SK-N-SH (cell line): ENCODE measurements around the gene ATP6V1G1. TPM values are rescaled to one million over a fixed set of nuclear protein-coding genes. Genes with fewer than 3 reads are reported as not detected.

Experiments
- CTCF ChIA-PET: fragments of 300-600, 350-600 bp; formaldehyde crosslinking; extraction: SDS; loops from one replicate; lab custom pipeline; 2021; lab: Yijun Ruan, JAX
- POLR2A ChIA-PET: fragments of 350-600 bp; sonication (Branson Sonifier 250); formaldehyde crosslinking; extraction: SDS; loops from one replicate; lab custom pipeline; 2020; ENCODE audit warnings: antibody characterized with exemption, inconsistent platforms; lab: Yijun Ruan, JAX
- DNase-seq: peaks from one replicate; pipeline ENCODE4 v3.0.0; 2012
- H2AFZ ChIP-seq: fragments of 200-600 bp; sonication (generic); 2 replicates; pipeline ENCODE4 v1.8.1; 2016; ENCODE audit warnings: antibody characterized with exemption, mild to moderate bottlenecking, low read depth
- H3F3A ChIP-seq: fragments of 200-600 bp; sonication (generic); replicated peaks from 2 replicates; pipeline ENCODE3; 2016; ENCODE audit warnings: antibody characterized with exemption, mild to moderate bottlenecking; ENCODE audit not compliant: insufficient read depth
- H3K27ac ChIP-seq, 2 experiments: fragments of 200-500 bp in 1 of 2; fragments of 200-600 bp in 1 of 2; sonication (Bioruptor generic) in 1 of 2; sonication (generic), shearing (Covaris generic) in 1 of 2; 2 replicates each; pipeline versions ENCODE4 v1.5.1 to v1.6.1; 2014 to 2016; ENCODE audit warnings: low read depth in 2 of 2, inconsistent platforms in 1 of 2, low read length in 1 of 2, mild to moderate bottlenecking in 1 of 2, mixed read lengths in 1 of 2
- H3K27me3 ChIP-seq: fragments of 200-600 bp; sonication (generic), shearing (Covaris generic); 2 replicates; pipeline ENCODE4 v1.6.1; 2016; ENCODE audit warnings: mixed run types; ENCODE audit not compliant: insufficient read depth
- H3K36me3 ChIP-seq, 2 experiments: fragments of 200-500 bp in 1 of 2; fragments of 200-600 bp in 1 of 2; sonication (Bioruptor generic) in 1 of 2; sonication (generic) in 1 of 2; replicated peaks in 1 of 2; 2 replicates each; pipeline versions ENCODE3 to v1.5.1; 2014 to 2016; ENCODE audit warnings: low read length in 1 of 2, mild to moderate bottlenecking in 1 of 2; ENCODE audit not compliant: insufficient read depth in 2 of 2, control insufficient read depth in 1 of 2
- H3K4me1 ChIP-seq, 2 experiments: fragments of 200-500 bp in 1 of 2; fragments of 200-600 bp in 1 of 2; sonication (Bioruptor generic) in 1 of 2; sonication (generic), shearing (Covaris generic) in 1 of 2; 2 replicates each; pipeline versions ENCODE4 v1.5.1 to v1.6.1; 2014 to 2016; ENCODE audit warnings: low read depth in 1 of 2, low read length in 1 of 2, mixed run types in 1 of 2; ENCODE audit not compliant: insufficient read depth in 2 of 2, control insufficient read depth in 1 of 2
- H3K4me2 ChIP-seq: fragments of 200-600 bp; sonication (generic), shearing (Covaris generic); 2 replicates; pipeline ENCODE4 v1.6.1; 2017; ENCODE audit warnings: mixed run types
- H3K4me3 ChIP-seq, 2 experiments: fragments of 200-500 bp in 1 of 2; fragments of 200-600 bp in 1 of 2; sonication (Bioruptor generic) in 1 of 2; sonication (generic), shearing (Covaris generic) in 1 of 2; 2 replicates each; pipeline versions ENCODE4 v1.5.1 to v1.8.1; 2014 to 2016; ENCODE audit warnings: low read depth in 2 of 2, inconsistent platforms in 1 of 2, low read length in 1 of 2, mild to moderate bottlenecking in 1 of 2, mixed read lengths in 1 of 2, moderate library complexity in 1 of 2
- H3K79me2 ChIP-seq: fragments of 200-600 bp; sonication (generic); 2 replicates; pipeline ENCODE4 v1.8.1; 2017; ENCODE audit warnings: mild to moderate bottlenecking; ENCODE audit not compliant: insufficient read depth
- H3K9ac ChIP-seq: fragments of 200-600 bp; sonication (generic); 2 replicates; pipeline ENCODE4 v1.6.1; 2017; ENCODE audit warnings: mixed run types
- H3K9me2 ChIP-seq: fragments of 200-600 bp; sonication (generic); 2 replicates; pipeline ENCODE4 v1.6.1; 2017; ENCODE audit warnings: mixed run types
- H3K9me3 ChIP-seq: fragments of 200-600 bp; sonication (generic); 2 replicates; pipeline ENCODE4 v1.6.1; 2017; ENCODE audit warnings: mixed run types, mild to moderate bottlenecking, moderate library complexity
- H4K20me1 ChIP-seq: fragments of 200-600 bp; sonication (generic); 2 replicates; pipeline ENCODE4 v1.6.1; 2017; ENCODE audit warnings: mild to moderate bottlenecking, mixed run types; ENCODE audit not compliant: insufficient read depth
- CHD2 ChIP-seq: fragments of 150-350 bp; IDR thresholded peaks from 2 replicates; pipeline ENCODE4 v1.6.1; 2018; ENCODE audit warnings: low read length; ENCODE audit not compliant: partially characterized antibody
- EZH2phosphoT487 ChIP-seq: fragments of 200-600 bp; sonication (generic); IDR thresholded peaks from 2 replicates; pipeline ENCODE4 v1.6.1; 2017; ENCODE audit warnings: low read depth, mixed run types, mild to moderate bottlenecking, antibody characterized with exemption, moderate library complexity, borderline replicate concordance
- FOSL2 ChIP-seq: IDR thresholded peaks from 2 replicates; pipeline ENCODE4 v1.4.0; 2012; ENCODE audit warnings: low read depth, mild to moderate bottlenecking, moderate library complexity, borderline replicate concordance
- FOXJ3 ChIP-seq: sonication (generic); formaldehyde crosslinking; IDR thresholded peaks from 2 replicates; pipeline ENCODE4 v1.5.1; 2020; ENCODE audit warnings: mild to moderate bottlenecking, missing genetic modification reagents
- GABPA ChIP-seq: IDR thresholded peaks from 2 replicates; pipeline ENCODE4 v1.4.0; 2012; ENCODE audit warnings: low read depth, mild to moderate bottlenecking
- JUND ChIP-seq: IDR thresholded peaks from 2 replicates; pipeline ENCODE4 v1.4.0; 2012
- NRF1 ChIP-seq: IDR thresholded peaks from 2 replicates; pipeline ENCODE4 v1.6.1; 2012; ENCODE audit warnings: low read depth, mild to moderate bottlenecking, low read length
- POLR2AphosphoS5 ChIP-seq: IDR thresholded peaks from 2 replicates; pipeline ENCODE4 v1.6.1; 2012; ENCODE audit warnings: low read depth, low read length
- SIN3A ChIP-seq: IDR thresholded peaks from 2 replicates; pipeline ENCODE4 v1.6.1; 2012; ENCODE audit warnings: low read depth, mild to moderate bottlenecking, low read length, moderate library complexity, borderline replicate concordance
- TCF12 ChIP-seq: IDR thresholded peaks from 2 replicates; pipeline ENCODE4 v1.4.0; 2012
- YY1 ChIP-seq: IDR thresholded peaks from 2 replicates; pipeline ENCODE4 v1.4.0; 2012; ENCODE audit warnings: low read depth, mild to moderate bottlenecking
- WGBS: methylation state at CpG from one replicate; pipeline ENCODE4 v1.1.6; 2017; ENCODE audit warnings: low lambda C conversion rate; 5-methylcytosine and 5-hydroxymethylcytosine counted together
- polyA plus RNA-seq, 3 experiments: library from polyadenylated mRNA; depleted of rRNA; stranded (reverse); fragments of >200 nt; gene quantifications; 2 replicates each; pipeline ENCODE4 v1.2.3, GENCODE V29; 2012
- TF ChIP-seq, protein P1 (sequence below): IDR thresholded peaks from 2 replicates; pipeline ENCODE4 v1.4.0; 2012; ENCODE audit warnings: low read depth, borderline replicate concordance
- TF ChIP-seq, protein P2 (sequence below): fragments of 150-350 bp; IDR thresholded peaks from 2 replicates; pipeline ENCODE4 v1.6.1; 2017; ENCODE audit warnings: antibody characterized with exemption, low read length, low read depth, borderline replicate concordance
- TF ChIP-seq, protein P3 (sequence below): IDR thresholded peaks from 2 replicates; pipeline ENCODE4 v1.4.0; 2012; ENCODE audit warnings: low read depth, borderline replicate concordance
- TF ChIP-seq, protein P4 (sequence below): IDR thresholded peaks from 2 replicates; pipeline ENCODE4 v1.6.1; 2012; ENCODE audit warnings: mild to moderate bottlenecking, low read depth, low read length, moderate library complexity
- TF ChIP-seq, protein P5 (sequence below): fragments of 150-350 bp; IDR thresholded peaks from 2 replicates; pipeline ENCODE4 v1.6.1; 2016; ENCODE audit warnings: mild to moderate bottlenecking, low read depth, low read length

ATP6V1G1 gene
- polyA plus RNA-seq, 1 of the 3 experiments (the other 2 are of a cell fraction), result 119 TPM

DNA sequence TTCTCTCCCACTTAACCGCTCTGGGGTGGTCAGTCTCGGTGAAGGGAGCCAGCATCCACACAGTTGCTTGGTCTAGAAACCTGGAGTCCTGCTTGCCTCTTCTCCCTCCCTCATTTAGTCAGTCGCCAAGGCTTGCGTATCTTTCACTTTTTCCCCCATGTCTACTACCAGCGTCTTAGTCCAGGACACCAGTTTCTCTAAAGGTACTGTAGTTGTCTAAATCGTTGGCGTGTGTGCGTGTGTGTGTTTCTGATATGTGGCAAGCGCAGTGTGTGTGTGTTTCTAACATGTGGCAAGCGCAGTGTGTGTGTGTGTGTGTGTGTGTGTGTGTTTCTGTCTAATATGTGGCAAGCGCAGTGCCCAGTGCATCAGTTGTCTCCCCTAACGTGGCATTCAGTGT, 641 bp downstream of the ATP6V1G1 start:
- peak overlapping the region; percentile 85 to 91 for H3K4me3 ChIP-seq
- H3K36me3 ChIP-seq, result peaks cover 9 to 10% of the 10 kb centered on the region in 2 experiments
- peak overlapping the region; percentile 90 for H3K4me2 ChIP-seq
- H3K9me2 ChIP-seq, result no peaks in the 10 kb centered on the region
- peak overlapping the region; percentile 85; the same call in 1 of the 2 replicates for H2AFZ ChIP-seq
- 2% methylated on average over 12 of the region's 12 CpGs for WGBS
- peaks cover 56% of the 10 kb centered on the region for H3K79me2 ChIP-seq
- CTCF ChIA-PET, result interaction anchor here (1.9 kb wide), 1 partner anchor 101 kb away, joined by 5 read pairs; no protein-coding TSS in a partner anchor
- no peaks in the 10 kb centered on the region for H3K27me3 ChIP-seq
- POLR2A ChIA-PET, result interaction anchor here (1.0 to 1.9 kb wide), 4 partner anchors 21 to 182 kb away, joined by 4 to 18 read pairs (median 4); partner anchors contain the start of gene TMEM268
- TF ChIP-seq, protein P1, sequence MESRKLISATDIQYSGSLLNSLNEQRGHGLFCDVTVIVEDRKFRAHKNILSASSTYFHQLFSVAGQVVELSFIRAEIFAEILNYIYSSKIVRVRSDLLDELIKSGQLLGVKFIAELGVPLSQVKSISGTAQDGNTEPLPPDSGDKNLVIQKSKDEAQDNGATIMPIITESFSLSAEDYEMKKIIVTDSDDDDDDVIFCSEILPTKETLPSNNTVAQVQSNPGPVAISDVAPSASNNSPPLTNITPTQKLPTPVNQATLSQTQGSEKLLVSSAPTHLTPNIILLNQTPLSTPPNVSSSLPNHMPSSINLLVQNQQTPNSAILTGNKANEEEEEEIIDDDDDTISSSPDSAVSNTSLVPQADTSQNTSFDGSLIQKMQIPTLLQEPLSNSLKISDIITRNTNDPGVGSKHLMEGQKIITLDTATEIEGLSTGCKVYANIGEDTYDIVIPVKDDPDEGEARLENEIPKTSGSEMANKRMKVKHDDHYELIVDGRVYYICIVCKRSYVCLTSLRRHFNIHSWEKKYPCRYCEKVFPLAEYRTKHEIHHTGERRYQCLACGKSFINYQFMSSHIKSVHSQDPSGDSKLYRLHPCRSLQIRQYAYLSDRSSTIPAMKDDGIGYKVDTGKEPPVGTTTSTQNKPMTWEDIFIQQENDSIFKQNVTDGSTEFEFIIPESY, result no peak
- 0 out of 2 replicates have a peak, but pooled peaks have one; percentile 15 for TF ChIP-seq SIN3A
- no peak for TF ChIP-seq EZH2phosphoT487
- no peak for TF ChIP-seq POLR2AphosphoS5
- TF ChIP-seq YY1, result no peak
- H3K9me3 ChIP-seq, result no peaks in the 10 kb centered on the region
- peaks cover 38% of the 10 kb centered on the region for H4K20me1 ChIP-seq
- H3K27ac ChIP-seq, result peak overlapping the region in 1 of 2 experiments; percentile 77; a peak in 3 of 4 replicates
- H3F3A ChIP-seq, result peaks cover 9% of the 10 kb centered on the region
- peak overlapping the region; percentile 99 for H3K9ac ChIP-seq
- peaks cover 9 to 12% of the 10 kb centered on the region in 2 experiments; a peak in 2 of 4 replicates for H3K4me1 ChIP-seq
- DNase-seq, result no peak

DNA sequence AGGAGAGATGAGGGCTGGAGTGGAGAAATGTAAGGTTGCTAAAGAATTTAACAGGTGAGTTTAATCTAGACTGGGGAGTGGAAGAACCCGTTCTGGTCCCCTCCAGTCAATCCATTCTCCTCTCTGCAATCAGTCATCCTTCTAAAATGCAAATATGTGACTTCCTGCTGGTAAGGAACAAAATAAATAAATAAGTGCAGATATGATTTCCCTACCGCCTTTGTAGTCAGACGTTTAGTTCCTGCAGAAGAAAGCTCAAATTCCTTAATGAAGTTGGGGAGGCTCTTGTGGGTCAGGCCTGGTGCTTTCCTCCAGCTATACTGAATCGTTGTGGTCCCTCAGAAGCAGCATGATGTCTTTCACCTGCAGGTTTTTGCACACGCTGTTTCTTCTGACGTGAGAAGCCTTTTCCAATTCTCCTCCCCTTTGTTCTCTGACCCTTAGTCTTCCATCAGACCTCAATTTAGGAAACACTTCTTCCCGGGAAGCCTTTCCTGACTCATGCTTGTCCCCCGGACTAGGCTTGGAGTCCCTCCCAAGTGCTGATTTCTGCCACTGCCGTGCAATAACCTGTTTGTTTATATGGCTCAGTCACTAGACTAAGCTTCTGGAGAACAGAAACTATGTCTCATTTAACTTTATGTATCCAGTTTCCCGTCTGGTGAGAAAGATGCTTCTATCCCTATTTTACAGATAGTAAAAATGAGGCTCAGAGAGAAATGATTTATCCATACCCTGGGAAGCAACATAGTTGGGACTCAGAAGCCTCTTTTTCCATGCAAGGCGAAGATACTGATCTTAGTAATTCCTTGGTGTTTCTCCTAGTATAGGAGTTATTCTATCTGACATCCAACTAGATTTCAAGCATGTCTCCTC, 1.3 kb downstream of the ATP6V1G1 start:
- Histone ChIP-seq H3K36me3 (peaks cover 12 to 17% of the 10 kb centered on the region in 2 experiments), H3K4me2 (peak overlapping the region; percentile 90), H3K9me2 (no peaks in the 10 kb centered on the region), H2AFZ (no peak overlapping the region), H3K9ac (peak overlapping the region; percentile 99), H4K20me1 (peaks cover 45% of the 10 kb centered on the region), H3K9me3 (no peaks in the 10 kb centered on the region), H3K4me1 (peaks cover 9 to 12% of the 10 kb centered on the region in 2 experiments; a peak in 2 of 4 replicates), H3K27me3 (no peaks in the 10 kb centered on the region), H3K79me2 (peaks cover 63% of the 10 kb centered on the region), H3K27ac (no peak overlapping the region), H3K4me3 (peak overlapping the region; percentile 85 to 91), H3F3A (peaks cover 9% of the 10 kb centered on the region)
- DNase-seq, result no peak
- POLR2A ChIA-PET, result interaction anchor here (1.9 kb wide), 1 partner anchor 37 kb away, joined by 5 read pairs; no protein-coding TSS in a partner anchor
- CTCF ChIA-PET, result interaction anchor here (2.4 kb wide), 1 partner anchor 65 kb away, joined by 5 read pairs; no protein-coding TSS in a partner anchor
- WGBS, result 37% methylated on average over 11 of the region's 11 CpGs
- TF ChIP-seq EZH2phosphoT487 (no peak), CHD2 (no peak), NRF1 (no peak), GABPA (no peak), TCF12 (no peak), FOSL2 (no peak), JUND (no peak), FOXJ3 (CRISPR knock-in tag) (no peak)
- TF ChIP-seq, protein P2, sequence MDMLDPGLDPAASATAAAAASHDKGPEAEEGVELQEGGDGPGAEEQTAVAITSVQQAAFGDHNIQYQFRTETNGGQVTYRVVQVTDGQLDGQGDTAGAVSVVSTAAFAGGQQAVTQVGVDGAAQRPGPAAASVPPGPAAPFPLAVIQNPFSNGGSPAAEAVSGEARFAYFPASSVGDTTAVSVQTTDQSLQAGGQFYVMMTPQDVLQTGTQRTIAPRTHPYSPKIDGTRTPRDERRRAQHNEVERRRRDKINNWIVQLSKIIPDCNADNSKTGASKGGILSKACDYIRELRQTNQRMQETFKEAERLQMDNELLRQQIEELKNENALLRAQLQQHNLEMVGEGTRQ, result no peak
- TF ChIP-seq, protein P3, sequence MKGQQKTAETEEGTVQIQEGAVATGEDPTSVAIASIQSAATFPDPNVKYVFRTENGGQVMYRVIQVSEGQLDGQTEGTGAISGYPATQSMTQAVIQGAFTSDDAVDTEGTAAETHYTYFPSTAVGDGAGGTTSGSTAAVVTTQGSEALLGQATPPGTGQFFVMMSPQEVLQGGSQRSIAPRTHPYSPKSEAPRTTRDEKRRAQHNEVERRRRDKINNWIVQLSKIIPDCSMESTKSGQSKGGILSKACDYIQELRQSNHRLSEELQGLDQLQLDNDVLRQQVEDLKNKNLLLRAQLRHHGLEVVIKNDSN, result no peak
- TF ChIP-seq, protein P4, sequence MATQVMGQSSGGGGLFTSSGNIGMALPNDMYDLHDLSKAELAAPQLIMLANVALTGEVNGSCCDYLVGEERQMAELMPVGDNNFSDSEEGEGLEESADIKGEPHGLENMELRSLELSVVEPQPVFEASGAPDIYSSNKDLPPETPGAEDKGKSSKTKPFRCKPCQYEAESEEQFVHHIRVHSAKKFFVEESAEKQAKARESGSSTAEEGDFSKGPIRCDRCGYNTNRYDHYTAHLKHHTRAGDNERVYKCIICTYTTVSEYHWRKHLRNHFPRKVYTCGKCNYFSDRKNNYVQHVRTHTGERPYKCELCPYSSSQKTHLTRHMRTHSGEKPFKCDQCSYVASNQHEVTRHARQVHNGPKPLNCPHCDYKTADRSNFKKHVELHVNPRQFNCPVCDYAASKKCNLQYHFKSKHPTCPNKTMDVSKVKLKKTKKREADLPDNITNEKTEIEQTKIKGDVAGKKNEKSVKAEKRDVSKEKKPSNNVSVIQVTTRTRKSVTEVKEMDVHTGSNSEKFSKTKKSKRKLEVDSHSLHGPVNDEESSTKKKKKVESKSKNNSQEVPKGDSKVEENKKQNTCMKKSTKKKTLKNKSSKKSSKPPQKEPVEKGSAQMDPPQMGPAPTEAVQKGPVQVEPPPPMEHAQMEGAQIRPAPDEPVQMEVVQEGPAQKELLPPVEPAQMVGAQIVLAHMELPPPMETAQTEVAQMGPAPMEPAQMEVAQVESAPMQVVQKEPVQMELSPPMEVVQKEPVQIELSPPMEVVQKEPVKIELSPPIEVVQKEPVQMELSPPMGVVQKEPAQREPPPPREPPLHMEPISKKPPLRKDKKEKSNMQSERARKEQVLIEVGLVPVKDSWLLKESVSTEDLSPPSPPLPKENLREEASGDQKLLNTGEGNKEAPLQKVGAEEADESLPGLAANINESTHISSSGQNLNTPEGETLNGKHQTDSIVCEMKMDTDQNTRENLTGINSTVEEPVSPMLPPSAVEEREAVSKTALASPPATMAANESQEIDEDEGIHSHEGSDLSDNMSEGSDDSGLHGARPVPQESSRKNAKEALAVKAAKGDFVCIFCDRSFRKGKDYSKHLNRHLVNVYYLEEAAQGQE, result no peak
- TF ChIP-seq, protein P5, sequence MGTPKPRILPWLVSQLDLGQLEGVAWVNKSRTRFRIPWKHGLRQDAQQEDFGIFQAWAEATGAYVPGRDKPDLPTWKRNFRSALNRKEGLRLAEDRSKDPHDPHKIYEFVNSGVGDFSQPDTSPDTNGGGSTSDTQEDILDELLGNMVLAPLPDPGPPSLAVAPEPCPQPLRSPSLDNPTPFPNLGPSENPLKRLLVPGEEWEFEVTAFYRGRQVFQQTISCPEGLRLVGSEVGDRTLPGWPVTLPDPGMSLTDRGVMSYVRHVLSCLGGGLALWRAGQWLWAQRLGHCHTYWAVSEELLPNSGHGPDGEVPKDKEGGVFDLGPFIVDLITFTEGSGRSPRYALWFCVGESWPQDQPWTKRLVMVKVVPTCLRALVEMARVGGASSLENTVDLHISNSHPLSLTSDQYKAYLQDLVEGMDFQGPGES, result no peak
